GM19455 (cell line): Measurements from ENCODE around the gene SP3.

Source experiments
- ATAC-seq: cut with Tn5 transposase; IDR thresholded peaks from one replicate; pipeline ENCODE4 v1.9.1; 2021; ENCODE audit not compliant: unreplicated experiment

The SP3 gene

GRCh38 chr2:173860082-173860481 is 105.1 kb downstream of the SP3 start:
- no peak for ATAC-seq

GRCh38 chr2:173858291-173858731 is 106.9 kb downstream of the SP3 start:
- no peak for ATAC-seq
